Spinal cord (tissue), 10 donors: ENCODE results near the gene SLC13A1. TPM values are rescaled to one million over a fixed set of nuclear protein-coding genes. Genes with fewer than 3 reads are reported as not detected.

Source experiments
- DNase-seq, 6 donors: peaks; one replicate each; pipeline versions ENCODE4 v3.0.0 to v3.0.0-alpha.2; 2013 to 2015; ENCODE audit warnings: low spot score in 6 of 6, low read depth in 4 of 6
- H3K27ac ChIP-seq: one replicate; pipeline ENCODE4 v1.5.1; 2013; ENCODE audit warnings: low read depth, low read length, control low read depth
- H3K27me3 ChIP-seq: one replicate; pipeline ENCODE4 v1.6.1; 2013; ENCODE audit warnings: low read length; ENCODE audit not compliant: control insufficient read depth, insufficient read depth
- H3K36me3 ChIP-seq: one replicate; pipeline ENCODE4 v1.6.1; 2013; ENCODE audit warnings: low read length; ENCODE audit not compliant: control insufficient read depth, insufficient read depth
- H3K4me1 ChIP-seq: one replicate; pipeline ENCODE4 v1.6.1; 2013; ENCODE audit warnings: low read length; ENCODE audit not compliant: control insufficient read depth, insufficient read depth
- H3K4me3 ChIP-seq: one replicate; pipeline ENCODE4 v1.5.1; 2013; ENCODE audit warnings: low read depth, low read length, control low read depth
- H3K9me3 ChIP-seq: one replicate; pipeline ENCODE4 v1.6.1; 2013; ENCODE audit warnings: low read length; ENCODE audit not compliant: control insufficient read depth, insufficient read depth
- WGBS: methylation state at CpG from one replicate; pipeline ENCODE4 v1.1.5; 2013; ENCODE audit warnings: missing lambda C conversion rate; ENCODE audit not compliant: insufficient coverage; 5-methylcytosine and 5-hydroxymethylcytosine counted together
- polyA plus RNA-seq, 2 donors: library from polyadenylated mRNA; unstranded; fragments of 120-200 nt; gene quantifications; one replicate each; pipeline ENCODE4 v1.2.1, GENCODE V29; 2013; ENCODE audit not compliant: insufficient read length in 2 of 2
- total RNA-seq, 2 donors: library from RNA; depleted of rRNA in 1 of 2; stranded (reverse); fragments of 120-200 nt in 1 of 2; fragments of >200 nt in 1 of 2; gene quantifications; one replicate each; pipeline versions ENCODE4 v1.2.3 to v1.2.4, GENCODE V29; 2013 to 2014
- donor health status: healthy.

Gene SLC13A1
- total and polyA plus RNA-seq, 4 donors: 0.15 TPM; not detected in 3

DNA sequence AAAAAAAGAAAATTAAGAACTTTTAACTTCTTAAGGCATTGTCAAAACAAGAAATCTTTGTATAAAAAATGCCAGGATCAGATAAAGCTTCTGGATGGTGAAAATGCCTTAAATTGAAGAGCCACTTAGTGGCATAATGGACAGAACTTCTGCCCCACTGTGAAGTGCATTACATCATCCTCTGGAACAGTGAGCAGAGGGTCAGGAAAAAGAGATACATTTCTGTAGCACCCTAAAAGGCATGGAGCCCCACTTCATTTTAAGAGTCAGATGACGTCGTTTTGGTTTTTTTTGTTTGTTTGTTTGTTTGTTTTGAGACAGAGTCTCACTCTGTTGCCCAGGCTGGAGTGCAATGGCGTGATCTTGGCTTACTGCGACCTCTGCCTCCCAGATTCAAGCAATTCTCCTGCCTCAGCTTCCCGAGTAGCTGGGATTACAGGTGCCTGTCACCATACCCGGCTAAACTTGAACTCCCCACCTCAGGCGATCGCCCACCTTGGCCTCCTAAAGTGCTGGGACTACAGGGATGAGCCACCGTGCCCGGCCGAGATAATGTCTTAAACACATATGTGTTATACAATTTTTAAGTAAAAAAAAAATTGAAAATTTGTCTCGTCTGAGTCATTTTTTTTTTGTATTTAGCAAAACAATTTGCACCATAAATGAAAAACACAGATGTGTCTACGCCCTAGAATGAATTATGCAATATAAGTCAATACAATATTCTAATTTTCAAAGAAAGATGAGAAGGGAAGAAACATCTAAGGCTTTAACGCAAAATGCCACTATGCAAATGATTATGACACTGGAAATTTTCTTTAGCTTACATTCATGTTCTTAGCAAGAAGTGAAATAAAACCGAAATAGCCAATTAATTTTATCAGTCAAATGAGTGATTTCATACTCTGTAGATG, 29.2 kb downstream of the SLC13A1 start:
- Histone ChIP-seq H3K36me3 (no peaks in the 10 kb centered on the region), H3K4me3 (no peak overlapping the region), H3K27ac (no peak overlapping the region), H3K4me1 (no peaks in the 10 kb centered on the region), H3K27me3 (no peaks in the 10 kb centered on the region), H3K9me3 (no peaks in the 10 kb centered on the region)
- WGBS: 100% methylated on average over 4 of the region's 15 CpGs
- no peak for DNase-seq

DNA sequence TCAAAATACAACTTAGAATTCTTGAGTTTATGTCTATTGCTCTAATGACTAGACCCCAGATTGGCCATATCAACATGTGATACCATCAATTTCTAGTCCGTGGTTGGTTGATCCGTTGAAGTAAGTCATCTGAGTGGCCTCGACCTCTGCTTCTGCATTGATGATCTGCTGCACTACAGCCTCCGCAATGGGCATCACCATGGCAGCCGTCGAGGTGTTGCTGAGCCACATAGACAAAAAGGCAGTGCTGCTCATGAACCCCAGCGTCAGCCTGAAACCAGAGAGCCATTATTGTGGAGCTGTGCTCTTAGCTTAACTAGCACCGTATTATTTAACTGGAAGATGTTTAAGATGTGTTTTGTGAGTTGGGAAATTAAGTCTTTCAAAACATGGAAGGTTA, 30.7 kb downstream of the SLC13A1 start:
- Histone ChIP-seq H3K4me3 (no peak overlapping the region), H3K27me3 (no peaks in the 10 kb centered on the region), H3K4me1 (no peaks in the 10 kb centered on the region), H3K27ac (no peak overlapping the region), H3K9me3 (no peaks in the 10 kb centered on the region), H3K36me3 (no peaks in the 10 kb centered on the region)
- DNase-seq: no peak
- WGBS: 89% methylated on average over 8 of the region's 8 CpGs

DNA sequence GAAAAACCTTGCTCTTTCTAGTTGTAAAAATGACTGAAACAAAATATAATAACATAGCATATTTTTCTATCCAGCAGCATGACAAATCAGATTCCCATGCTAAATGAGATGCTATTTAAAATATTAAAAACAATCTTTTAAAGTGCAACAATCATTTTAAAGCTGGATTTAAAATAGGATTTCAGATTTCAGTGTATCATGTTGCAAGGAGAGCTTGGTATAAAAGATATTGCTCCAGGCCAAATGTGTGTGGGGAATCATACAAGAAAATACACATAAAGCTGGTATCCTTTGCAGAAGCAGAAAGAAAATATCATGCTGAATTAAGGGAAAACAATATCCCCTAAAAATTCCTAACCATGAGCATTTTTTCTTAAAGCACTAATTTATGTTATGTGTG, 42.2 kb downstream of the SLC13A1 start:
- Histone ChIP-seq H3K27ac (no peak overlapping the region), H3K4me1 (no peaks in the 10 kb centered on the region), H3K27me3 (no peaks in the 10 kb centered on the region), H3K4me3 (no peak overlapping the region), H3K36me3 (no peaks in the 10 kb centered on the region), H3K9me3 (no peaks in the 10 kb centered on the region)
- DNase-seq: no peak

- Histone ChIP-seq H3K4me1 (no peaks in the 10 kb centered on the region), H3K4me3 (no peak overlapping the region), H3K27ac (no peak overlapping the region), H3K9me3 (no peaks in the 10 kb centered on the region), H3K36me3 (no peaks in the 10 kb centered on the region), H3K27me3 (no peaks in the 10 kb centered on the region)
- no peak for DNase-seq
- 92% methylated on average over 3 of the region's 7 CpGs for WGBS
Measured at GRCh38 chr7:123155571-123155970, 44.2 kb downstream of the SLC13A1 start.

DNA sequence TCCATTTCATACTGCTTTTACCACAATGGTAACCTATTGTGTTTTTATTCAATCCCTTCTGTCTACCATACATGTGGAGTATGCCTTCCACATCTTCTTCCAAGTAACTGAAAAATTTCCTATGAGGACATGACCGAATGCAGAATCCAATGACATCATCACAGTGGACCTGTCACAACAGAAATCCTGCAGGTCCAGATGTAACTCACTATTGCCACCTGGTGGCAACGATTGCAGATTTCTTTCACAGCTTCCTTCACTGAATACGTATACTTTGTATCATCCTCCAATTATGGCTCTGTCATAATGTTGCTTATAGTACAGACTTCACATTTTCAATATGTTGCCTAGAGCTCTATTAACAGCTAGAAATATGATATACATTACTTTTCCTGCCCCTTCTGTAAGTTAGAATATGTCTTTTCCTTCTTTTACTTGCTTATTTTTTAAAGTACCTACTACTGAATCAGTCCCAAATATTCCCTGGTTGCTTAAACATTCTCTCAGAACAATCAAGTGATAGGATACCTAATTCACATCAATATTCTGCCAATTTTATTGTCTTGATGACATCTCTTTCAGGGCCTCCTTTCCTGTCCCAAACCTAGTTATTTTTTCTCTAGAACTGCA, 45.4 kb downstream of the SLC13A1 start:
- no peaks in the 10 kb centered on the region for H3K4me1 ChIP-seq
- peak; percentile 49 to 94 (median 65) for DNase-seq
- H3K36me3 ChIP-seq: no peaks in the 10 kb centered on the region
- 0% methylated on average over 2 of the region's 3 CpGs for WGBS
- H3K9me3 ChIP-seq: no peaks in the 10 kb centered on the region
- no peak overlapping the region for H3K27ac ChIP-seq
- no peak overlapping the region for H3K4me3 ChIP-seq
- H3K27me3 ChIP-seq: no peaks in the 10 kb centered on the region

- Histone ChIP-seq H3K36me3 (no peaks in the 10 kb centered on the region), H3K27me3 (no peaks in the 10 kb centered on the region), H3K9me3 (no peaks in the 10 kb centered on the region), H3K4me1 (no peaks in the 10 kb centered on the region), H3K4me3 (no peak overlapping the region), H3K27ac (no peak overlapping the region)
- WGBS: no CpG with 5 or more reads among the region's 3 CpGs
- no peak for DNase-seq
Measured at GRCh38 chr7:123151443-123151842, 48.3 kb downstream of the SLC13A1 start.

GRCh38 chr7:123148813-123149212, 51.0 kb downstream of the SLC13A1 start:
- H3K9me3 ChIP-seq: no peaks in the 10 kb centered on the region
- H3K27me3 ChIP-seq: no peaks in the 10 kb centered on the region
- no peak overlapping the region for H3K4me3 ChIP-seq
- no peak for DNase-seq
- no peaks in the 10 kb centered on the region for H3K4me1 ChIP-seq
- no CpG with 5 or more reads among the region's 1 CpG for WGBS
- no peak overlapping the region for H3K27ac ChIP-seq
- H3K36me3 ChIP-seq: no peaks in the 10 kb centered on the region

DNA sequence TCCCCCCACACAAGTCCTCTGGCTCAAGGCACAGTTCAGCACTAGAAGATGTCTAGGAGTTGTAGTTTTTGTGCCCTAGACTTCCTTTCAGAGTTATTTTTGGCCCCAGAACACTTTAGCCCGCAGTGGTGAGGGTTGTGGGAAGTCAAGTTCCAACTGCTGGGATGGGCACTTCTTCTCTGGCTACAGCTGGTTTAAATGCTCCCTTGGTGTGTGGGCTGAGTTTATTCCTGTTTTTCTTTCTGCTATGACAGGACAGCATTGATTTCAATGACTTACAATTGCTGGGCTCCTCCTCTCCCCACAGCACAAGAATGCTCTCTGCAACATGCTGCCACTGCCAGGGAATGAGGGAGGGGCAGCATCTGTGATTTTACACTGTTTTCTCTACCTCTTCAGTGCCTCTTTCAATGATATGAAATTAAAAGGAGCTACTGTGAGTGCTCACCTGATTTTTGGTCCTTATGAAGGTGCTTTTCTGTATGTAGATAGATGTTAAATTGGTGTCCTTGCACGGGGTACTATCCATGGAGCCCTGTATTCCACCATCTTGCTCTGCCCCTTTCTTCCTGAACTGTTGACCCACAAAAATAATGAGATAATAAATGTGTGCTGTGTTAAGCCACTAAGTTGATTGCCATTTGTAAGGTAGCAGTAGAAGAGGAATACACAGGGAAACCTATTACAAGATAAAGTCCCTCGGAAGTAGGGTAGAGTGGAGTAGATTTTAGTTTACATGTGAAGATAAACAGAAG, 56.3 kb downstream of the SLC13A1 start:
- DNase-seq: no peak

GRCh38 chr7:123140561-123140960, 59.2 kb downstream of the SLC13A1 start:
- no peak for DNase-seq
- no peak overlapping the region for H3K4me3 ChIP-seq
- no peaks in the 10 kb centered on the region for H3K27me3 ChIP-seq
- H3K36me3 ChIP-seq: no peaks in the 10 kb centered on the region
- H3K9me3 ChIP-seq: no peaks in the 10 kb centered on the region
- no peaks in the 10 kb centered on the region for H3K4me1 ChIP-seq
- H3K27ac ChIP-seq: no peak overlapping the region

More for the DNA sequence above, 56.3 kb downstream of the SLC13A1 start:
- WGBS: 70% methylated on average over 2 of the region's 3 CpGs
- no peak overlapping the region for H3K4me3 ChIP-seq
- no peaks in the 10 kb centered on the region for H3K4me1 ChIP-seq
- no peaks in the 10 kb centered on the region for H3K36me3 ChIP-seq
- no peak overlapping the region for H3K27ac ChIP-seq
- no peaks in the 10 kb centered on the region for H3K27me3 ChIP-seq
- H3K9me3 ChIP-seq: no peaks in the 10 kb centered on the region
